ENCODE measurements around the gene SUSD1.

- TF ChIP-seq CTCF (IDR thresholded peaks at IDR 0.05; ENCODE audit: poor library complexity) (no peak), EZH2 (IDR thresholded peaks at IDR 0.05; ENCODE audit: borderline replicate concordance) (no peak), EZH2phosphoT487 (IDR thresholded peaks at IDR 0.05; ENCODE audit: low read depth, severe bottlenecking, unreplicated experiment) (no peak)
These were observed 105.6 kb downstream of the SUSD1 start for GRCh38 chr9:112069318-112070169.
